ENCODE data around the gene DVL3.

Gene DVL3

DNA sequence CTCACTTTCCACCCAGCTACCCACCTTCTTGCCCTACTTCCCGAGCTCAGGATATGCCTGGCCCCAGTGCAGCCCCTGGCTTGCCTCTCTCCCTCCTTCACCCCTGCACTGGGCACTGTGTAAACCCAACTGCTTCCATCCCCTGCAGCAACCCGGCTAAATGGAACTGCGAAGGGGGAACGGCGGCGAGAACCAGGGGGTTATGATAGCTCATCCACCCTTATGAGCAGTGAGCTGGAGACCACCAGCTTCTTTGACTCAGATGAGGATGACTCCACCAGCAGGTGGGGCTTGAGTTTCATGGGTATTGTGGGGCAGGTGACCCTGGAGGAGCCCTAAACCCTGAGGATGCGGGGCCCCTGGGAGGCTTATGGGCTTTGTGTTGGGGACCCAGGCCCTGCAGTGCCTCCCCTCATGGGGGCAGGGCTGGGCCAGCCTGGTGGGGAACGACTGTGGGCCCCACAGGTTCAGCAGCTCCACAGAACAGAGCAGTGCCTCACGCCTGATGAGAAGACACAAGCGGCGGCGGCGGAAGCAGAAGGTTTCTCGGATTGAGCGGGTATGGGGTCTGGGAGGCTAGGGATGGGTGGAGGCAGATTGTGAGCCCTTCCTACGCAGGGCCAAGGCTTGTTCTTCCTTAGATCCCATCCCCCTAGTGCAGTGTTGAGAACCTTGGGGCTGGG, 9.6 kb downstream of the DVL3 start:
- Histone ChIP-seq H3K27ac (ENCODE audit: low read depth, low read length, poor library complexity, severe bottlenecking) (no peak overlapping the region), H3K36me3 (ENCODE audit: insufficient read depth, low read length) (peaks cover 57% of the 10 kb centered on the region), H3K79me2 (ENCODE audit: insufficient read depth, low read length) (no peaks in the 10 kb centered on the region), H3K4me1 (ENCODE audit: insufficient read depth, low read length, severe bottlenecking) (no peaks in the 10 kb centered on the region), H3K4me2 (ENCODE audit: low read length) (no peak overlapping the region), H3K9ac (ENCODE audit: low read length) (no peak overlapping the region), H3K9me2 (ENCODE audit: low read depth, low read length) (no peaks in the 10 kb centered on the region), H2AFZ (ENCODE audit: low read length) (no peak overlapping the region), H3K4me3 (ENCODE audit: low read depth, low read length, poor library complexity, severe bottlenecking) (no peak overlapping the region), H4K20me1 (ENCODE audit: insufficient read depth, low read length) (no peaks in the 10 kb centered on the region), H3K9me3 (ENCODE audit: low read length) (no peaks in the 10 kb centered on the region), H3K27me3 (ENCODE audit: insufficient read depth, low read length) (no peaks in the 10 kb centered on the region), H3F3A (ENCODE audit: insufficient read depth, low read length) (no peaks in the 10 kb centered on the region)
- TF ChIP-seq EZH2 (IDR thresholded peaks at IDR 0.05; ENCODE audit: borderline replicate concordance, low read length), result no peak

DNA sequence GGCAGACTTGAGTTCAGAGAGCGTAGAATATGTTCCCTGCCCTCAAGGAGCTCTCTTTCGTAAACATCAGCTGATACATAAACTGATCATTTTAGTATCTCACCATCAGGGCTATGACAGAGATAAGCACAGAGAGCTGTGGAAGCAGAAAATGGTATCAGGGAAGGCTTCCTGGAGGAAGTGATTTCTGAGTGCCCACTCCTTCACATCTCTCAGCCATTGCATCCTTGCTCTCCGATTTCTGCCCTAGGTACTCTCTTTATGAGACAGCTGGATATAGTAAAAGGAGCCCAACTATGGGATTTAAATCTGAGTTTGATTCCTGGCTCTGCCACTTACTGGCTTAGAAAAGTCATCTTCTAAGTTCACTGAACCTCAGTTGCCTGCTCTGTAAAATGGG, 10.4 kb downstream of the DVL3 start:
- H3K27ac ChIP-seq (ENCODE audit: low read depth, low read length, poor library complexity, severe bottlenecking), result no peak overlapping the region
- H3K4me1 ChIP-seq (ENCODE audit: insufficient read depth, low read length, severe bottlenecking), result no peaks in the 10 kb centered on the region
- no peak overlapping the region for H3K4me2 ChIP-seq (ENCODE audit: low read length)
- H2AFZ ChIP-seq (ENCODE audit: low read length), result no peak overlapping the region
- H3K36me3 ChIP-seq (ENCODE audit: insufficient read depth, low read length), result peaks cover 63% of the 10 kb centered on the region
- no peaks in the 10 kb centered on the region for H4K20me1 ChIP-seq (ENCODE audit: insufficient read depth, low read length)
- H3K9me2 ChIP-seq (ENCODE audit: low read depth, low read length), result no peaks in the 10 kb centered on the region
- no peaks in the 10 kb centered on the region for H3K27me3 ChIP-seq (ENCODE audit: insufficient read depth, low read length)
- no peaks in the 10 kb centered on the region for H3F3A ChIP-seq (ENCODE audit: insufficient read depth, low read length)
- H3K4me3 ChIP-seq (ENCODE audit: low read depth, low read length, poor library complexity, severe bottlenecking), result no peak overlapping the region
- H3K9ac ChIP-seq (ENCODE audit: low read length), result no peak overlapping the region
- H3K9me3 ChIP-seq (ENCODE audit: low read length), result no peaks in the 10 kb centered on the region
- TF ChIP-seq, protein P1, sequence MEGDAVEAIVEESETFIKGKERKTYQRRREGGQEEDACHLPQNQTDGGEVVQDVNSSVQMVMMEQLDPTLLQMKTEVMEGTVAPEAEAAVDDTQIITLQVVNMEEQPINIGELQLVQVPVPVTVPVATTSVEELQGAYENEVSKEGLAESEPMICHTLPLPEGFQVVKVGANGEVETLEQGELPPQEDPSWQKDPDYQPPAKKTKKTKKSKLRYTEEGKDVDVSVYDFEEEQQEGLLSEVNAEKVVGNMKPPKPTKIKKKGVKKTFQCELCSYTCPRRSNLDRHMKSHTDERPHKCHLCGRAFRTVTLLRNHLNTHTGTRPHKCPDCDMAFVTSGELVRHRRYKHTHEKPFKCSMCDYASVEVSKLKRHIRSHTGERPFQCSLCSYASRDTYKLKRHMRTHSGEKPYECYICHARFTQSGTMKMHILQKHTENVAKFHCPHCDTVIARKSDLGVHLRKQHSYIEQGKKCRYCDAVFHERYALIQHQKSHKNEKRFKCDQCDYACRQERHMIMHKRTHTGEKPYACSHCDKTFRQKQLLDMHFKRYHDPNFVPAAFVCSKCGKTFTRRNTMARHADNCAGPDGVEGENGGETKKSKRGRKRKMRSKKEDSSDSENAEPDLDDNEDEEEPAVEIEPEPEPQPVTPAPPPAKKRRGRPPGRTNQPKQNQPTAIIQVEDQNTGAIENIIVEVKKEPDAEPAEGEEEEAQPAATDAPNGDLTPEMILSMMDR (IDR thresholded peaks at IDR 0.05; ENCODE audit: low read length), result no peak
- no peak for TF ChIP-seq EZH2 (IDR thresholded peaks at IDR 0.05; ENCODE audit: borderline replicate concordance, low read length)
- no peaks in the 10 kb centered on the region for H3K79me2 ChIP-seq (ENCODE audit: insufficient read depth, low read length)

- H3K4me1 ChIP-seq (ENCODE audit: insufficient read depth, low read length, severe bottlenecking), result no peaks in the 10 kb centered on the region
- H2AFZ ChIP-seq (ENCODE audit: low read length), result no peak overlapping the region
- H3K36me3 ChIP-seq (ENCODE audit: insufficient read depth, low read length), result peaks cover 74% of the 10 kb centered on the region
- H3K9ac ChIP-seq (ENCODE audit: low read length), result no peak overlapping the region
- H3K9me3 ChIP-seq (ENCODE audit: low read length), result no peaks in the 10 kb centered on the region
- no peaks in the 10 kb centered on the region for H3K79me2 ChIP-seq (ENCODE audit: insufficient read depth, low read length)
- H4K20me1 ChIP-seq (ENCODE audit: insufficient read depth, low read length), result no peaks in the 10 kb centered on the region
- no peaks in the 10 kb centered on the region for H3K27me3 ChIP-seq (ENCODE audit: insufficient read depth, low read length)
- no peak overlapping the region for H3K4me2 ChIP-seq (ENCODE audit: low read length)
- TF ChIP-seq, protein P1 (IDR thresholded peaks at IDR 0.05; ENCODE audit: low read length), result no peak
- no peak for TF ChIP-seq EZH2 (IDR thresholded peaks at IDR 0.05; ENCODE audit: borderline replicate concordance, low read length)
- no peaks in the 10 kb centered on the region for H3F3A ChIP-seq (ENCODE audit: insufficient read depth, low read length)
- H3K4me3 ChIP-seq (ENCODE audit: low read depth, low read length, poor library complexity, severe bottlenecking), result no peak overlapping the region
- no peaks in the 10 kb centered on the region for H3K9me2 ChIP-seq (ENCODE audit: low read depth, low read length)
- no peak overlapping the region for H3K27ac ChIP-seq (ENCODE audit: low read depth, low read length, poor library complexity, severe bottlenecking)
Measured at GRCh38 chr3:184166671-184167070, 11.5 kb downstream of the DVL3 start.

- TF ChIP-seq EZH2 (IDR thresholded peaks at IDR 0.05; ENCODE audit: borderline replicate concordance, low read length), result no peak
- TF ChIP-seq, protein P1 (IDR thresholded peaks at IDR 0.05; ENCODE audit: low read length), result no peak
- H3K9me3 ChIP-seq (ENCODE audit: low read length), result no peaks in the 10 kb centered on the region
- no peaks in the 10 kb centered on the region for H3K9me2 ChIP-seq (ENCODE audit: low read depth, low read length)
- H3K4me3 ChIP-seq (ENCODE audit: low read depth, low read length, poor library complexity, severe bottlenecking), result no peak overlapping the region
- no peak overlapping the region for H3K9ac ChIP-seq (ENCODE audit: low read length)
- H3F3A ChIP-seq (ENCODE audit: insufficient read depth, low read length), result no peaks in the 10 kb centered on the region
- no peak overlapping the region for H3K27ac ChIP-seq (ENCODE audit: low read depth, low read length, poor library complexity, severe bottlenecking)
- no peaks in the 10 kb centered on the region for H3K27me3 ChIP-seq (ENCODE audit: insufficient read depth, low read length)
- no peaks in the 10 kb centered on the region for H3K4me1 ChIP-seq (ENCODE audit: insufficient read depth, low read length, severe bottlenecking)
- H3K36me3 ChIP-seq (ENCODE audit: insufficient read depth, low read length), result peaks cover 78% of the 10 kb centered on the region
- H3K4me2 ChIP-seq (ENCODE audit: low read length), result no peak overlapping the region
- no peaks in the 10 kb centered on the region for H4K20me1 ChIP-seq (ENCODE audit: insufficient read depth, low read length)
- no peaks in the 10 kb centered on the region for H3K79me2 ChIP-seq (ENCODE audit: insufficient read depth, low read length)
- H2AFZ ChIP-seq (ENCODE audit: low read length), result no peak overlapping the region
Measured at GRCh38 chr3:184167786-184168185, 12.6 kb downstream of the DVL3 start.

Measured in OCI-LY1 (cell line).